GM18511 (cell line): ENCODE measurements around the gene CKLF.
"Not testable (repeated sequence)": the region's sequence is repeated elsewhere in the genome, so short reads cannot be mapped to it uniquely, and the experiment has no call there.

ENCODE experiments used
- ATAC-seq: cut with Tn5 transposase; IDR thresholded peaks from one replicate; pipeline ENCODE4 v1.9.1; 2021; ENCODE audit warnings: mild to moderate bottlenecking, moderate library complexity; ENCODE audit not compliant: unreplicated experiment

CKLF gene

GRCh38 chr16:66552286-66553177, at the start of gene CKLF:
Gene CKLF (plus strand): TSS chr16:66552576. CDS start chr16:66552716, 140 bp downstream.
- ATAC-seq: peak; percentile 75

GRCh38 chr16:66503030-66503429, 49.3 kb upstream of the CKLF start:
- ATAC-seq: no peak

- no peak for ATAC-seq
These were observed 48.8 kb upstream of the CKLF start for GRCh38 chr16:66503612-66504011.

- ATAC-seq: peak; percentile 50
These were observed 44.6 kb upstream of the CKLF start for GRCh38 chr16:66507731-66508239.

- peak; percentile 66 for ATAC-seq
These were observed 44.0 kb upstream of the CKLF start for GRCh38 chr16:66508248-66508913.

- no peak for ATAC-seq
These were observed 43.4 kb upstream of the CKLF start for GRCh38 chr16:66508914-66509496.

GRCh38 chr16:66509576-66509975, 42.8 kb upstream of the CKLF start:
- ATAC-seq: no peak

GRCh38 chr16:66510298-66510697, 42.1 kb upstream of the CKLF start:
- ATAC-seq: no peak

GRCh38 chr16:66510711-66511601, 41.4 kb upstream of the CKLF start:
- ATAC-seq: no peak

GRCh38 chr16:66511602-66512271, 40.6 kb upstream of the CKLF start:
- ATAC-seq: no peak

GRCh38 chr16:66512272-66513110, 39.9 kb upstream of the CKLF start:
- no peak for ATAC-seq

GRCh38 chr16:66513111-66513723, 39.2 kb upstream of the CKLF start:
- ATAC-seq: no peak

GRCh38 chr16:66514391-66514790, 38.0 kb upstream of the CKLF start:
- not testable (repeated sequence) for ATAC-seq

- ATAC-seq: not testable (repeated sequence)
These were observed 37.3 kb upstream of the CKLF start for GRCh38 chr16:66514980-66515595.

GRCh38 chr16:66515596-66516508, 36.5 kb upstream of the CKLF start:
- ATAC-seq: peak; percentile 10

GRCh38 chr16:66516509-66516807, 35.9 kb upstream of the CKLF start:
- ATAC-seq: peak; percentile 33
